ENCODE data around the gene SRGAP2.
"Not testable (repeated sequence)": the region's sequence is repeated elsewhere in the genome, so short reads cannot be mapped to it uniquely, and the experiment has no call there.

SRGAP2 gene

GRCh38 chr1:206232970-206233645 lies 29.8 kb downstream of the SRGAP2 start:
- DNase-seq (ENCODE audit: low read depth); H3K4me3 ChIP-seq (ENCODE audit: control insufficient read depth, low read depth, low read length): not testable (repeated sequence)

GRCh38 chr1:206234189-206234916 lies 31.0 kb downstream of the SRGAP2 start:
- not testable (repeated sequence) for H3K4me3 ChIP-seq (ENCODE audit: control insufficient read depth, low read depth, low read length); DNase-seq (ENCODE audit: low read depth)

GRCh38 chr1:206235190-206235589 lies 31.8 kb downstream of the SRGAP2 start:
- not testable (repeated sequence) for H3K4me3 ChIP-seq (ENCODE audit: control insufficient read depth, low read depth, low read length); DNase-seq (ENCODE audit: low read depth)

- DNase-seq (ENCODE audit: low read depth): peak; percentile 6
- H3K4me3 ChIP-seq (ENCODE audit: control insufficient read depth, low read depth, low read length): not testable (repeated sequence)
These were observed 36.9 kb downstream of the SRGAP2 start for GRCh38 chr1:206240288-206240687.

GRCh38 chr1:206243335-206243734 lies 40.0 kb downstream of the SRGAP2 start:
- not testable (repeated sequence) for H3K4me3 ChIP-seq (ENCODE audit: control insufficient read depth, low read depth, low read length); DNase-seq (ENCODE audit: low read depth)

GRCh38 chr1:206245479-206245878 lies 42.1 kb downstream of the SRGAP2 start:
- not testable (repeated sequence) for H3K4me3 ChIP-seq (ENCODE audit: control insufficient read depth, low read depth, low read length); DNase-seq (ENCODE audit: low read depth)

- not testable (repeated sequence) for H3K4me3 ChIP-seq (ENCODE audit: control insufficient read depth, low read depth, low read length); DNase-seq (ENCODE audit: low read depth)
These were observed 43.0 kb downstream of the SRGAP2 start for GRCh38 chr1:206246129-206246886.

GRCh38 chr1:206250953-206251681 lies 47.8 kb downstream of the SRGAP2 start:
- not testable (repeated sequence) for DNase-seq (ENCODE audit: low read depth); H3K4me3 ChIP-seq (ENCODE audit: control insufficient read depth, low read depth, low read length)

GRCh38 chr1:206252680-206253335 lies 49.5 kb downstream of the SRGAP2 start:
- peak; percentile 80 for DNase-seq (ENCODE audit: low read depth)
- H3K4me3 ChIP-seq (ENCODE audit: control insufficient read depth, low read depth, low read length): not testable (repeated sequence)

Measured in fibroblast of mammary gland (primary cell).